ENCODE data around the gene CASS4.

The CASS4 gene

GRCh38 chr20:56424931-56425330 lies 12.9 kb downstream of the CASS4 start:
- no peak for DNase-seq (ENCODE audit: low spot score)

- no peak for DNase-seq (ENCODE audit: low spot score)
Measured at GRCh38 chr20:56426026-56426425, 14.0 kb downstream of the CASS4 start.

DNA sequence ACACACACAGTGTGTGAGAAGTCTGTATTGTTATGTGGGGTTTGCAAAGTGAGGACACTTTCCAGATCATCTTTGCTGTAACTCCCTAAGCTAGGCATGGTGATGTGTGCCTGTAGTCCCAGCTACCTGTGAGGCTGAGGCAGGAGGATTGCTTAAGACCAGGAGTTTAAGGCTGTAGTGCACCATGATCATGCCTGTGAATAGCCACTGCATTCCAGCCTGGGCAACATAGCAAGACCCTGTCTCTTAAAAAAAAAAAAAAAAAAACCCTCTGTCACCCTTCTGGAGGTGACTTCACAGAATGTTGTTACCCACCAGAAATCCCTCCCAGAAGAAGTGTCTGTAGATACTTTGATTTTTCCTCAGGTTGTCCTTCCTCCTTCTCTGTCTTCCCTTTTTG lies 14.9 kb downstream of the CASS4 start:
- DNase-seq (ENCODE audit: low spot score): no peak

DNA sequence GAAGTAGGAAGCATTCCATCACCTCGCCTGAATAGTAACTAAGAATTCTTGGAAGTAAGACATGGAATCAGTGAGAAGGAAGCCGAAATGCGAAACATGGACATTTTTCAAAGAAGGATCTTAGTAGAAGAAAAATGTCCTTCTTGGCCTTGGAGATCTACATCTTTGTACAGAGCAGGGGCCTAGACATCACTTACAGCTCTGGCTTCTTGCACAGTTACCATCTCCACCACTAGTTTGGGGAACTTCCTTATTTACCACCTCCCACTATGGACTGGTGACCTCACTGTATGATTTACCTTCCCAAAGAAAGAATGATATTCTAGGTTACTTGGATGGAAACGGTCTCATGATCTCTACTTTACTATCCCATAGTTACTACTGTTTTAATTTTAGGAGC lies 15.7 kb downstream of the CASS4 start:
- DNase-seq (ENCODE audit: low spot score): no peak

GRCh38 chr20:56428410-56428809 lies 16.4 kb downstream of the CASS4 start:
- no peak for DNase-seq (ENCODE audit: low spot score)

- DNase-seq (ENCODE audit: low spot score): no peak
Measured at GRCh38 chr20:56428881-56429280, 16.8 kb downstream of the CASS4 start.

GRCh38 chr20:56429502-56429901 lies 17.4 kb downstream of the CASS4 start:
- DNase-seq (ENCODE audit: low spot score): no peak

DNA sequence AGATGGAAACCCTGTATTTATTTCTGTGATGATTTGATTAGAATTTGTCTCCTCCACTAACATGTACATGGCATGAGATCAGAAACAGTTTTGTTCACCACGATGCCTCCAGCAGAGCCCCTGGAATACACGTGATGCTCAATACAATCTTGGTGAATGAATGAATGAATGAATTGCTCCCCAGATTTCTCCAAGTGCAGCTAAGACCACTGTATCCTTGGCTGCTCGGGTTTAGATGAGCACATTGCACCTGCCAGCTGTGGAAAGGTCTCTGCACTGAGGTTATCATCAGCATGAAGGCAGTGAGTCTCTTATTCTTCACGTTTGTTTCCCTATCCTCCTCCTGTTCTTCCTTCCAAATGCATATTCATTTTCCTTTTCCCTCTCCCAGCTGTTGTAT lies 17.9 kb downstream of the CASS4 start:
- no peak for DNase-seq (ENCODE audit: low spot score)

DNA sequence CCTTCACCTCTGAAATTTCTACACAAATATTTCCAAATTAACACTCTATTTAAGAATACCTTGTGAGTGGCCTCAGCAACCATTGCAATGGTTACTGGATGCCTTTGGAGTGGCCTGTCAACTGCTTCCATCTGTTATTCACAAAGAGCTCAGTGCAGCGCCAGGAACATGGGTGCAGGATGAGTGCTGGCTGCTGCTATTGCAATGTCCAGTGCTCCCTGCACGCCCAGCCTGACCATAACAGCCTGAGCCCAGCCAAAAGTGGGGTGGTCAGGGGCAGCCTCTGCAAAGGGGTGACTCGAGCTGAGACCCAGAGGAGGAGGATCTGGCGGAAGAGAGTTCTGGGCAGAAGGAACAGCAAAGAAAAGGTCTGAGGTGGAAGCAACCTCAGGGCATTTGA lies 18.4 kb downstream of the CASS4 start:
- DNase-seq (ENCODE audit: low spot score): no peak

GRCh38 chr20:56430957-56431356 lies 18.9 kb downstream of the CASS4 start:
- DNase-seq (ENCODE audit: low spot score): no peak

DNA sequence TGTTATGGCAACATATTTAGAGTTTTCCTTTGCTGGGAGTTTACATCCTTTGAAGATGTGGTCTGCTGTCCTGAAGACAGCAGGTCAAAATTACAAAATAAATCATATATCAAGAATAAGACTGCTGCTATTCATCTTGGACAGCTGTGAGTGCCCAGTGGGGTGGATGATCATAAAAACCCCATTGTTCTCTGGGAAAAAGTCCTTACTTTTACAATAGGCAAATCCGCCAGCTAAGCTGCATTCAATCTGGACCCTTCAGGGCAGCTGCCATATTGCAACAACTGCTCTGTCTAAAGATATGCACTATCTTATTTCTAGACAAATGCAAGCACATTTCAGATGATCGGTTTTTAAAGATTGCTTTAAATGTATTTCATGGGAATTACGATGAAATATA lies 19.4 kb downstream of the CASS4 start:
- no peak for DNase-seq (ENCODE audit: low spot score)

DNA sequence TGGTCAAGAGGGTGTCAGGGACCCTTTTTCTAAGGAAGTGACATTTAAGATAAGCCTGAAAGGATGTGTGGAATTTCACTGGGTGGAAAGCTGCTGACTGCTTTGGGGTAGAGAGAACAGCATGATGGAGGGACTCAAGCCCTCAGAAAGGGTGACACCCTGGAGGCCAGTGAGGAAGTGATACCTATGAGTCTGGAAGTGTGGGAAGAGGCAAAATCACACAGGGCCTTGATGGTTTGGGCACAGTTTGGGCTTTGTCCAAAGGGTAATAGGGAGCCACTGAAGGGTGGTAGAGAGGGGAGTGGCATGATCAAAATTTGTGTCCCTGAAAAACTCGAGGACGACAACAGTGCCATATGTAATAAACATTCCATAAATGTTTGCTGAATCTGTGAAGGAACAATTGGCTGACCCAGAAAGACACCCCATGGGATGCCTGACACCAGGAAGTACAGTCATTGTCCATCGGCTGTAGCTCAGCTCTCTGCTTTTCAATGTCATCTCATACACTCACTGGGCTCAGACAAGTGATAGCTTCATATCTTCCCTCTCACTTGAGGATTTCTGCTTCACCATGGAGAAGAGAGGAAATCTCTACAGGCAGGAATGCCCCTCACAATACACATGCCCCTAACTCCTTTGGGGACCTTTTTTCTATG lies 21.3 kb downstream of the CASS4 start:
- no peak for DNase-seq (ENCODE audit: low spot score)

DNA sequence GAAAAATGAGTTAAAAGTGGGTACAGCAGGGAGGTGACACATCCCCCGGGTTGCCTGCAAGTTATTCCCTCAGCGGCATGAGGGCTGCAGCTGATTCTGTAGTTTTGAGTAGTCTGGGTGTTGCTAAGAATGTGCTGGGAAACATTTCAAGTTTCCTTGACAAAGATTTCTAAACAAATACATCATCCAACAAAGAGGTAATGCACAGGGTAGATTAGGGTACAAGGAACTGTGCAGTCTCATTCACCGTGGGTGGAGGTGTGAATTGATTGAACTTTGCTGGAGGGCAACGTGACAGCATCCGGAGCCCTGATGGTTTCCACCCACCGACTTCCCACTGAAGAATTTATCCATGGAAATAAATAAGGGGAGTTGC lies 21.8 kb downstream of the CASS4 start:
- no peak for DNase-seq (ENCODE audit: low spot score)

DNA sequence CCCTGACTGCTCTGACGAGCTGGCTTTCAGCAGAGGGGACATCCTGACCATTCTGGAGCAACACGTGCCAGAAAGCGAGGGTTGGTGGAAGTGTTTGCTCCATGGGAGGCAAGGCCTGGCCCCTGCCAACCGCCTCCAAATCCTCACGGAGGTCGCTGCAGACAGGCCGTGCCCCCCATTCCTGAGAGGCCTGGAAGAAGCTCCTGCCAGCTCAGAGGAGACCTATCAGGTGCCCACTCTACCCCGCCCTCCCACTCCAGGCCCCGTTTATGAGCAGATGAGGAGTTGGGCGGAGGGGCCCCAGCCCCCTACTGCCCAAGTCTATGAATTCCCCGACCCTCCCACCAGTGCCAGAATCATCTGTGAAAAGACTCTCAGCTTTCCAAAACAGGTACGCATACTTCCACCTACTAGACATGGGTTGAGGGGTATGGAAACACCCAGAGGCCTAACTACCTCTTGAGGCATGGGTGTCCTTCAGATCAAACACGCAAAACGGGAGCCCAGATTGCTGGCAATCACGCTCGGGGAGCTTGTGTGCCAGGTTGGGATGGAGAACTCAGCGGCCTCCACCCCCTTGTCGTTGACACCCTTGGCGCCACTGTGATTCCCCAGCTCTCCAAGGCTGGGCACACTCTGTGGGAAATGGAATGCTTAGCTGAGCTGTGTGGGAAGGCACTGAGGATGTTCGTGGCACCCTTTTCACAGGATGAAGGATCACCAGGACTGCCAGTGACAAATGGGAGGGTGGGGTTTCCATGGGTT lies 25.3 kb downstream of the CASS4 start:
- no peak for DNase-seq (ENCODE audit: low spot score)

- no peak for DNase-seq (ENCODE audit: low spot score)
Measured at GRCh38 chr20:56438284-56438683, 26.2 kb downstream of the CASS4 start.

GRCh38 chr20:56439771-56440291 lies 27.8 kb downstream of the CASS4 start:
- DNase-seq (ENCODE audit: low spot score): no peak

DNA sequence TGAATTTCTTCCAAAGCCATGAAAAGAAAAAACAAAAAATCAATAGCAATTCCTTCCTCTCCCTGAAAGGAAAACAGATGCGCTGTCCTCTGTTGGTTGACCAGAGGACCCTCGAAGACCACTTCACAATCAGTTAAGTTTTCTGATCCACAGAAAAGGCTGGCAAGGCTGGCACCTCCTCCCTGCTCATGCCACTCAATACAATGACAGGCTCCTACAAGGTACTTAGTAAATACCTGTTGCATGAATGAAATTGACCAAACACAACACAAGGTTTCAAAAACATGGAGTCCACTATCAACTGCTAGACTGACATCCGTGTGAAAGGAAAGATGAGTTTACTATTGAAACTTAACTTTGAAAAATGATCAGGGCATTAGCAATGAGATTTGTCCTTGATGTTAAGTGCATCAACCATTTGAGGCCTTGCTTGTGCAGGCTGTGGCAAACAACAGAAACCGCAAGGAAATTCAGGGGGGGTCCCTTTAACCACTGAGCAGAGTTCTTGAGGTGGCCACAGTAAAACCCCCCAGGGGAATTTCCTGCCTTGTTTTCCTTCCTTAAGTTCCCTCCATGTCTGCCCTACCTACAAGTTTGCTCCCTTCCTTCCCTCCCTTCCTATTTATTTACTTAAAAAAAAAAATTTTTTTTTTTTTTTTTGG lies 28.4 kb downstream of the CASS4 start:
- DNase-seq (ENCODE audit: low spot score): no peak

GRCh38 chr20:56442389-56443365 lies 30.6 kb downstream of the CASS4 start:
- DNase-seq (ENCODE audit: low spot score): no peak

GRCh38 chr20:56443654-56444540 lies 31.8 kb downstream of the CASS4 start:
- DNase-seq (ENCODE audit: low spot score): no peak

- DNase-seq (ENCODE audit: low spot score): no peak
Measured at GRCh38 chr20:56445130-56445529, 33.1 kb downstream of the CASS4 start.

GRCh38 chr20:56445540-56445939 lies 33.5 kb downstream of the CASS4 start:
- no peak for DNase-seq (ENCODE audit: low spot score)
